NCI-H1417 treated with DMSO at 0.1 percent for 48 hours (cell line): ENCODE measurements around the gene GH1.
"Not testable (repeated sequence)": the region's sequence is repeated elsewhere in the genome, so short reads cannot be mapped to it uniquely, and the experiment has no call there.

ENCODE experiments used
- DNase-seq: peaks from one replicate; lab custom pipeline; 2025; lab: John Stamatoyannopoulos, UW

The GH1 gene

GRCh38 chr17:63918789-63919305 lies at the start of gene GH1:
TSS of gene GH1 (minus strand) at chr17:63918839. CDS start at chr17:63918776, 63 bp downstream.
- DNase-seq, result not testable (repeated sequence)

- DNase-seq, result no peak
Measured at GRCh38 chr17:63967953-63968352, 49.3 kb upstream of the GH1 start.

- no peak for DNase-seq
Measured at GRCh38 chr17:63966646-63967264, 48.1 kb upstream of the GH1 start.

- no peak for DNase-seq
Measured at GRCh38 chr17:63963123-63963522, 44.5 kb upstream of the GH1 start.

GRCh38 chr17:63962298-63962744 lies 43.7 kb upstream of the GH1 start:
- DNase-seq, result no peak

- no peak for DNase-seq
Measured at GRCh38 chr17:63961355-63962212, 42.9 kb upstream of the GH1 start.

- DNase-seq, result no peak
Measured at GRCh38 chr17:63960430-63960829, 41.8 kb upstream of the GH1 start.

GRCh38 chr17:63960006-63960405 lies 41.4 kb upstream of the GH1 start:
- no peak for DNase-seq

- DNase-seq, result no peak
Measured at GRCh38 chr17:63956296-63956920, 37.8 kb upstream of the GH1 start.

GRCh38 chr17:63955791-63956190 lies 37.2 kb upstream of the GH1 start:
- no peak for DNase-seq

- no peak for DNase-seq
Measured at GRCh38 chr17:63955232-63955631, 36.6 kb upstream of the GH1 start.

GRCh38 chr17:63954402-63955063 lies 35.9 kb upstream of the GH1 start:
- DNase-seq, result no peak

GRCh38 chr17:63950940-63951907 lies 32.6 kb upstream of the GH1 start:
- no peak for DNase-seq

GRCh38 chr17:63949576-63950250 lies 31.1 kb upstream of the GH1 start:
- no peak for DNase-seq

GRCh38 chr17:63948521-63948920 lies 29.9 kb upstream of the GH1 start:
- DNase-seq, result no peak

GRCh38 chr17:63947711-63948330 lies 29.2 kb upstream of the GH1 start:
- no peak for DNase-seq

- DNase-seq, result no peak
Measured at GRCh38 chr17:63946440-63947363, 28.1 kb upstream of the GH1 start.

- no peak for DNase-seq
Measured at GRCh38 chr17:63945784-63946439, 27.3 kb upstream of the GH1 start.
